C4-2B (cell line): Measurements from ENCODE around the gene RFC3.

Source experiments
- ZFX ChIP-seq: fragments of 450-650 bp; IDR thresholded peaks from 2 replicates; pipeline ENCODE4 v1.6.1; 2017
- TF ChIP-seq, protein P1 (sequence below): fragments of 450-650 bp; conservative IDR thresholded peaks from 2 replicates; pipeline ENCODE4 v1.5.1; 2017; ENCODE audit warnings: mild to moderate bottlenecking

GRCh38 chr13:33815011-33815550, 2.9 kb upstream of the RFC3 start:
- no peak for TF ChIP-seq ZFX
- TF ChIP-seq, protein P1, sequence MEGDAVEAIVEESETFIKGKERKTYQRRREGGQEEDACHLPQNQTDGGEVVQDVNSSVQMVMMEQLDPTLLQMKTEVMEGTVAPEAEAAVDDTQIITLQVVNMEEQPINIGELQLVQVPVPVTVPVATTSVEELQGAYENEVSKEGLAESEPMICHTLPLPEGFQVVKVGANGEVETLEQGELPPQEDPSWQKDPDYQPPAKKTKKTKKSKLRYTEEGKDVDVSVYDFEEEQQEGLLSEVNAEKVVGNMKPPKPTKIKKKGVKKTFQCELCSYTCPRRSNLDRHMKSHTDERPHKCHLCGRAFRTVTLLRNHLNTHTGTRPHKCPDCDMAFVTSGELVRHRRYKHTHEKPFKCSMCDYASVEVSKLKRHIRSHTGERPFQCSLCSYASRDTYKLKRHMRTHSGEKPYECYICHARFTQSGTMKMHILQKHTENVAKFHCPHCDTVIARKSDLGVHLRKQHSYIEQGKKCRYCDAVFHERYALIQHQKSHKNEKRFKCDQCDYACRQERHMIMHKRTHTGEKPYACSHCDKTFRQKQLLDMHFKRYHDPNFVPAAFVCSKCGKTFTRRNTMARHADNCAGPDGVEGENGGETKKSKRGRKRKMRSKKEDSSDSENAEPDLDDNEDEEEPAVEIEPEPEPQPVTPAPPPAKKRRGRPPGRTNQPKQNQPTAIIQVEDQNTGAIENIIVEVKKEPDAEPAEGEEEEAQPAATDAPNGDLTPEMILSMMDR = no peak
